ENCODE measurements around the gene ZMYND8. TPM values are rescaled to one million over a fixed set of nuclear protein-coding genes. Genes with fewer than 3 reads are reported as not detected.
"Not testable (repeated sequence)": the region's sequence is repeated elsewhere in the genome, so short reads cannot be mapped to it uniquely, and the experiment has no call there.

The ZMYND8 gene
- polyA plus RNA-seq, 3 donors, result 5.0 to 9.1 (median 7.7) TPM

DNA sequence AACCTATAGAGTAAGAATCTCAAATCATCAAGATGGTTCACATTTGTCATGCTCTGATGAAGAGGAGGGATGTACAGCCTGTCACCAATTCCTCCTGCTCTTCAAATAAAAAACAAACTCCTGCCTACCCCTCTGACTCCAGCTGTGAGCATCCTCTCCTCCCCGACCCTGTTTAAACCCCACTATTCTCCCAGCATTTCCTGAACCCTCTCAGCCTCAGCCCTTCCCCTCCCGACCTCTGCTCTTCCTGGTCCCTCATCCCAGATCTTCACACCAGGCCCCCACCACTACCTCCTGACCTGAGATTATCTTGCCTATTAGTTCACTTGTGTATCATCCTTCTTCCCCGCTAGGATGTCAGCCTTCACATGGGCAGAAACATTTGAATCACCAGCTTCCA, 75.8 kb downstream of the ZMYND8 start:
- 81 to 92% (median 91%) methylated on average over 3 of the region's 3 CpGs for WGBS, 3 donors
- H3K27ac ChIP-seq (ENCODE audit: low read depth, low read length), result no peak overlapping the region

DNA sequence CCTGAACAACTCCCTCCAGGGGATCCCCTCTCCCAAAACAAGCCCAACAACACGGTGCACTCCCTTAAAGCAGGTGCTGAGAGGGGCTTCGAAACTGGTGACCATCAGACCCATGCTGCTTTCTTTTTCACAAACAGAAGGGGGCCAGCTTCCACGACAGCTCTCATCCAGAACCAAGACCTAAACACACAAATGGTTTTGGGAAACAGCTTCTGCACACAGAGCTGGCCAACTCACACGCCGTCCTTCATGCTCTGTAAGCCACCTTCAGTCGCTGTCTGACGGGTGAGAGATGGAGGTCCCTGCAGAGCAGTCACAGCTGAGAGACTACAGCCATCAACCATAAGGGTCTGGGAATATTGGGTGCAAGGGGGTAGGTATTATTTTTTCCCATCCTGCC, 76.3 kb downstream of the ZMYND8 start:
- WGBS, 3 donors, result 90 to 93% (median 93%) methylated on average over 7 of the region's 7 CpGs
- no peak overlapping the region for H3K27ac ChIP-seq (ENCODE audit: low read depth, low read length)

DNA sequence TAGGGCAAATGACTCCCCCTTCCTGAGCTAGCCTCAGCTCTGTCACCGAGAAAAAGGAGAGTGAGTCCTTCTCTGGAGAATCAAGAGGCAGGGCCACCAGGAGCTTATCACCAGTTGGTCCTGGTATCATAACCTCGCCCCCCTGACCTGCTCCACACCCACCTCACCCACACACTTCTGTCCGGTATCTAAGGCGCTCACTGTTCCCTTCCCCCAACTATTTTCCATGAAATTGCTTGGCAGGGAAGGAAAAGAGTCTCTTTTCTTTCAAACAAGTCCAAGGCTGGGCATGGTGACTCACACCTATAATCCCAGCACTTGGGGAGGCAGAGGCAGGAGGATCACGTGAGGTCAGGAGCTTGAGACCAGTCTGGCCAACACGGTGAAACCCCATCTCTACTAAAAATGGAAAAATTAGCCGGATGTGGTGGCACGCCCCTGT, 77.6 kb downstream of the ZMYND8 start:
- no peak overlapping the region for H3K27ac ChIP-seq (ENCODE audit: low read depth, low read length)
- WGBS, 3 donors, result 87 to 91% (median 89%) methylated on average over 8 of the region's 8 CpGs

DNA sequence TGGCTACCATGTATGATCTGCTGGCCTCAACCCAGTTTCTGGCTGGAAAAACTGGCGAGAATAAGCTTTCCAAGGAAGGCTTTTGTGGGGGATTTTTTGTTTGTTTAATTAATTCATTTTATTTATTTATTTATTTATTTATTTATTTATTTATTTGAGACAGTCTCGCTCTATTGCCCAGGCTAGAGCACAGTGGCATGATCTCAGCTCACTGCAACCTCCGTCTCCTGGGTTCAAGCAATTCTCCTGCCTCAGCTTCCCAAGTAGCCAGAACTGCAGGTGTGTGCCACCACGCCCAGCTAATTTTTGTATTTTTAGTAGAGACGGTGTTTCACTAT, 79.0 kb downstream of the ZMYND8 start:
- peak overlapping the region; percentile 18 for H3K27ac ChIP-seq (ENCODE audit: low read depth, low read length)
- whole genome bisulfite sequencing, 3 donors, result 84 to 95% (median 88%) methylated on average over 5 of the region's 5 CpGs

DNA sequence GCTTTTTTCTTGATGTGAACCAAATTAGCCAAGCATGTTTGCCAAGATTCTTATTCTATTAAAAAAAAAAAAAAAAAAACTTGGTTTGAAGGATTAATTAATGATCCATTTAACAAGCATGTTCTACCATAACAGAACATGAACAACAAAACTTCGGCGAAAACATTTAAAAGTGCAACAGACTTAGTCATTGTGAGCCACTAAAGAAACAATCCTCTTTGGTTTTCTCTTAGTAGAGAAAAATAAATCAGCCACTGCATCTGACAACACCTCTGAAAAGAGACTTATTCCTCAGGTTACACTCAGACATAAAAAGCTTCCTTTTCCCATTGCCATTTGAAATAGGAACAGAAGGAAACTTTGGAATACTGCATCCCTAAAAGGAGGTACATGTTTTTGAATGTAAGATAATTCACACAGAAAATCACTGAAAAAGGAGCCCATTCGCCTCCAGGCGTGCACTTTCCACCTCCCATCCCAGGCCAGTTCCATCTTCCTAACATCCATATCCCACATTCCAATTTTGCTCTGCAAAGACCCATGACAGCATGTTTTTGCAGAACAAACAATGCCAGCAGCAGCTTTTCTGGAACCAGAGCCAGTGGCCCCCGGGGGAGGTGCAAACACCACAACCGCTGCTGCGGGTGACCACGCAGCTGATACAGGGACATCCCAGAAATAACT, 79.5 kb downstream of the ZMYND8 start:
- peak overlapping the region; percentile 18 for H3K27ac ChIP-seq (ENCODE audit: low read depth, low read length)
- 45 to 65% (median 55%) methylated on average over 8 of the region's 8 CpGs for WGBS, 3 donors

DNA sequence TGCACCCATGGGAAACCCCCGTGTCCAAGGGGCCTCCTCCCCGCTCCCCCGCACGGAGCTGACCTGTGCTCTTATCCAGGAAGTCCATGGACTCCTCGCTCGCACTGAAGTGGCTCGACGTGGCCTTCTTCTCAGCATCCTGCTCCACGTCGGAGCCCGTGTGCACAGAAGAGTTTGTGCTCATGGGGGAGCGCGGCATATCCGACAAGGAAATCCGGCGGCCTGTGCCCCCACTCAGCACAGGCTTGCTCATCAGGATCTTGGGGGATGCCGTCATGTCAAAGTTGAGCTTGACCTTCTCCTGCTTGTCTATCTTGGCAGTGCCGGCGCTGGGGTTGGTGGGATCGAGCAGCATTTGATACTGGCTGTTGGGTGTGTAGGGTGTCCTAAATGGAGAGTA, 80.2 kb downstream of the ZMYND8 start:
- 95 to 96% (median 96%) methylated on average over 20 of the region's 20 CpGs for WGBS, 3 donors
- no peak overlapping the region for H3K27ac ChIP-seq (ENCODE audit: low read depth, low read length)

DNA sequence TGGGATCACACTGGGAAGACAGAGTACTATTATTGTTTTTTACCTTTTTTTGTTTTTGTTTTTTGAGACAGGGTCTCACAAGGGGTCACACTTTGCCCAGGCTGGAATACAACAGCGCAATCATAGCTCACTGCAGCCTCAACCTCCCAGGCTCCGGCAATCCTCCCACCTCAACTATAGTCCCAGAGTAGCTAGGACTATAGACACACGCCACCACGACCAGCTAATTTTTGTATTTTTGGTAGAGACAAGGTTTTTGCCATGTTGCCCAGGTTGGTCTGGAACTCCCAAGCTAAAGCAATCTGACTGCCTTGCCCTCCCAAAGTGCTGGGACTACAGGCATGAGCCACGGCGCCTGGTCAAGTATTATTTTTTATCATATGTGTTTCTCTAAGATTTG, 81.0 kb downstream of the ZMYND8 start:
- WGBS, 3 donors, result 95 to 97% (median 96%) methylated on average over 6 of the region's 6 CpGs
- no peak overlapping the region for H3K27ac ChIP-seq (ENCODE audit: low read depth, low read length)

DNA sequence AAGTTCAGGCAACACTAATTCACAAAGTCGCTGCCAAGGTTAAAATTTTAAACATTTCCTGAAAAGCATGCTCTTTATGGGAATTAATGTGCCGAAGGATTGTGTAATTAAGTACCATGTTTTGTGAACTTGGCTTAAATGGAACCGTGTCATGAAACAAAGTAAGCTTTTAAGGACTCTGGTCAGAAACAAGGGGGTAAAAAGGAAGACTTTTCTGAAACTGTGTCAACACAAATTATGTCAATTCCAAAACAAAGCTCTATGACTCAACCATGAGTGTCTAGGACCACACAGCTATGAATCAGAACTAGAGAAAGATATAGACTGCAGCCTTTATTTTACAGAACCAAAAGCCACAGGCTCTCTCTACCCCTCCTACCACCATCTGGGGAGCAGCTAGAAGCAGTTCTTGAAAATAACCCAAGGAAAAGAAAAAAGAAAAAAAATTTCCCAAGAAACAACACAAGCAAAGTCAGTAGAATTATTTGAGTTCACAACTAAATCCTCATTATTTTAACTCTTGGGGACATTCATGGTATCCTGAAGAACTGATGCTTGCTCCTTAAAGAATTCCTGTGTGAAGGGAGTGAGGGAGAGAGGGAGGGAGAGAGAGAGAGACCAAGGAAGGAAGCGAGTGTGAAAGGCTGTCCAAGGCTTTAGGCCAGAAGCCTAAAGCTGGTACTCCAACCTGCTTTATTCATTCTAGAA, 81.9 kb downstream of the ZMYND8 start:
- 25 to 45% (median 38%) methylated on average over 4 of the region's 4 CpGs for WGBS, 3 donors
- peak overlapping the region; percentile 78 for H3K27ac ChIP-seq (ENCODE audit: low read depth, low read length)

DNA sequence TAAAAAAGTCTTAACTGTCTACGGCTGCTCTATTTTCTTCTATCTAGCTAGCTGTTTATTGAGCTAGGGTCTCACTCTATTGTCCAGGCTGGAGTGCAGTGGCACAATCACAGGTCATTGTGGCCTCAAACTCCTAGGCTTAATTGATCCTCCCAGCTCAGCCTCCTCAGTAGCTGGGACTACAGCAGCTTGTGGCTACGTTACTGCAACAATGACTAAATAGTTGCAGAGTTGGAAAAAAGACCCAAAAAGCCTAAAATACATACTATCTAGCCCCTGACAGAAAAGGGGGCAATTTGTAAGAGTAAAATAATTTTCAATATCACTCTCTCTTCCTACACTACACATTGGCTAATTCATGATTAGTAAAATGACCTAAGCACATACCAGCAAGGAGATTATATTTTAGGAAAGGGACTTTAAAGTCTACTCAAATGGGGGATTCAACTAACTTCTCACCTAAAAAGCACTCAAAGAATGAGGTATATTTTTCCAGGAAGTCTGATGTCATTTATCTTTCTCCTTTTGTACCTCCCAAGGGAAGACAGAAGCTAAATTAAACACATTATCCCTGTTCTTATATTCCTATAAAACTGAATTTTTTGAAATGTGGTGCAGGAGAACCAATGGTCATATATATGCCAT, 82.8 kb downstream of the ZMYND8 start:
- WGBS, 3 donors, result 87 to 93% (median 92%) methylated on average over 2 of the region's 2 CpGs
- H3K27ac ChIP-seq (ENCODE audit: low read depth, low read length), result no peak overlapping the region

DNA sequence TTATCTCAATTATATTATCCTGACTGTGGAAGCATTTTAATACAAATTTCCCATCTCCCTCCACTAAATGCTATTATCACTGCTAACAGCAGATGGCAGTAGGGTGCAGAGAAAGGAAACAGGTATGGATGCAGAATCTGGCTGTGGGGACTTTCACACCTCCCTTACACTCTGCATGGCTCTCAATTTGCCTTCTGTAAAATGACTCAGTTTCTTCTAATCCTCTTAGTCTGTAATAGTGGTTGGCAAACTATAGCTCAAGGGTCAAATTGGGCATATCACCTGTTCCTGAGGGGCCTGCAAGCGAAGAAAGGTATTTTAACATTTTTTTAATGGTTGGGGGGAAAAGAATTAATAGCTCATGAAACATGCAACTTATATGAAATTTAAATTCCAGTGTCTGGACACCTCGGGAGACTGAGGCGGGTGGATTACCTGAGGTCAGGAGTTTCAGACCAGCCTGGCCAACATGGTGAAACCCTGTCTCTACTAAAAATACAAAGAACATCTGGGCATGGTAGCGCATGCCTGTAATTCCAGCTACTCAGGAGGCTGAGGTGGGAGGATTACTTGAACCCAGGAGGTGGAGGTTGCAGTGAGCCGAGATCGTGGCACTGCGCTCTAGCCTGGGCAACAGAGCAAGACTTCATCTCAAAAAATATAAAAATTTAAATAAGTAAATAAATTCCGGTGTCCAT, 83.5 kb downstream of the ZMYND8 start:
- WGBS, 3 donors, result 77 to 87% (median 86%) methylated on average over 8 of the region's 8 CpGs
- H3K27ac ChIP-seq (ENCODE audit: low read depth, low read length), result no peak overlapping the region

DNA sequence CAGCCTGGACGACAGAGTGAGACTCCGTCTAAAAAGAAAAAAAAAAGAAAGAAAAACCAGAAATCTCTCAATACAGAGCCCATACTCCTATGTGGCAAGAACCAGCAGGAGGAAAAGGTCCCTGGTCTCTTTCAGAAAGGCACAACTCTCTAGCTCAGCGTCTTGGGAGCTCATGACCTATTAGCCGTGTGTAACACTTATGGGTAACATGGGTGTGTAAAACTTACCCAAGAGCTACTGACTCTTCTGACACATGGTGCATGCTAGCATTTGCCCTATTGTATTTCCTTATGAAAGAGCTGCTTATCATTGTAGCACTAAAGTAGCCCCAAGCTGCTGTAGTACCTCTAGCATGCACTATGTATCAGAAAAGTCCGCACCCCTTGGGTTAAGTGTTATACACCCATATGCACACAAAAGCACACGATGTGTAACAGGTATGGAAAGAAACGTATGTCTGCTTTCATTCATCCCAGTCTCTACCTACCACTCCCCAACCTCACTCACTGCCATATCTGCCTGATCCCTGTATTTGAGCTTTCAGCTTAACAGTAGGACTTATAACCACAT, 85.4 kb downstream of the ZMYND8 start:
- no peak overlapping the region for H3K27ac ChIP-seq (ENCODE audit: low read depth, low read length)

DNA sequence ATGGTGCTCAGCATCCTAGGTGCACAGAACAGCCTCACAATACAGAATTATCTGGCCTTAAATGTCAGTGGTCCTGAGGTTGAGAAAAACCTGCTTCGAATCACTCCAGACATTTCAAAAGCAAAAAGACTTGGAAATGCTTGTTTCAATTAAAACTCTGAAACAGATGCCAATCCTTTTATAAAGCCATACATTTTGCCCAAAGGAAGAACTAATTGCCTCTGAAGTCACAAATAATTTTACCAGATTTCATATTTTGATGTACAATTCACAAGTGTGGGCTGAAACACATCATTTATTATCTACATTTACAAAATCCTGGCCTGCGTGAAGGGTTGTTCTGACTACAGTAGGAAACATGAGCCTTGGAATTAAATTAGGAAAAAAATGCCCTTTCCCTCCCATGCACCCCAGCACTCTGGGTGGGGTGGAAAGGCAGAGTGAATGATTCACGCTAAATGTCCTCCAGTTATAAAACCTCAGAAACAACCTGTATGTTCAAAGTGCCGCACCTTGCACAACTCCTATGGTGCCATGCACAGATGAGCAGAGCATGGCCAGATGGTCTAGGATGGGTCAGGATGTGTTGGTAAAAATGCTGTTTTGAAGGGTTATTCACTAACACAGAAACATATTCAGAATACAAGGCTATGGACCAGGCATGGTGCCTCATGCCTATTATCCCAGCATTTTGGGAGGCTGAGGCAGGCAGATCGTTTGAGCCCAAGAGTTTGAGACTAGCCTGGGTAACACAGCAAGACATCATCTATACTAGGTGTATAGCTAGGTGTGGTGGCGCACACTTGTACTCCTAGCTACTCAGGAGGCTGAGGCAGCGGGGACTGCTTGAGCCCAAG, 87.0 kb downstream of the ZMYND8 start:
- 88 to 92% (median 92%) methylated on average over 7 of the region's 7 CpGs for WGBS, 3 donors
- no peak overlapping the region for H3K27ac ChIP-seq (ENCODE audit: low read depth, low read length)

More for the DNA sequence above, 85.4 kb downstream of the ZMYND8 start:
- WGBS, 3 donors, result 80 to 94% (median 81%) methylated on average over 5 to 7 of the region's 7 CpGs

DNA sequence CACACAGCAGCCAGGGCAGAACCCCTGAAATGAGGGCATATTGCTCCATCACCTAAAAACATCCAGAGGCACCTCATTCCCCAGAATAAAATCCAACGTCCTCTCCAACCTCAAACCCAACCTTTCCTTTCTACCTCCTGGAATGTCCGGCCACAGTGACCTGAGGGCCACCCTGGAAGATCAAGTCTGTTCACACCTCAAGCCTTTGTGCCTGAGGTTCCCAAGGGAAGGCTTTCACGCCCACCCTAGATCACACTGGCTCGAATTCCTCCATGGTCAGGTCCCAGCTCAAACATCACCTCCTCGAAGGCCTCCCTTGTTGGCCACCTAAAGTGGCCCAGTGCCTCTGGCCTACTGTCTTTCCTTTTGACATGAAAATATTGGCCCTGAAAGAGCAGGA, 88.9 kb downstream of the ZMYND8 start:
- 81 to 94% (median 92%) methylated on average over 5 of the region's 5 CpGs for WGBS, 3 donors
- H3K27ac ChIP-seq (ENCODE audit: low read depth, low read length), result no peak overlapping the region

DNA sequence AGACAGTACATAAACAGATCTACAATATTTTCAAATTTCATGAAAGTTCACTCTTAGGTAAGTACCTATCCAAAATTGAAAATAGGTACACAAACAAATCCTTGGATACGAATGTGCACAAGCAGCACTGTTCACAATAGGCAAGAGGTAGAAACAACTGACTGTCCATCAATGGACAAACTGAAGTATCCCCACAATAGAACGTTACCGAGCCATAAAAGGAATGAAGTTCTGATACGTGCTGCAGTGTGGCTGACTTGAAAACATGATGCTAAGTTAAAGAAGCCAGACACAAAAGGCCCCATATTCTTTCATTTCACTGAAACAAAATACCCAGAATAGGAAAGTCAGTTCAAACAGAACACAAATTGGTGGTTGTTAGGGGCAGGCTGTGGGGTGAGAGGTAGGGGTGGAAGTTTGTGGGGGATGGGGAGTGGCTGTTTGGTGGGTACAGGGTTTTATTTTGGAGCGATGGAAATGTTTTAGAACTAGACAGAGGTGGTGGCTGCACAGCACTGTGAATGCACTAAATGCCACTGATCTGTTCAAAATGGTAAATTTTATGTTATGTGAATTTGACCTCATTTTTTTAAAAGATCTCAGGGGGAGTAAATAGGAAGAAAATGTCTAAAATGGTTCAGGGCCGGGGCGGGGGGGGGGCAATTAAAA, 89.5 kb downstream of the ZMYND8 start:
- WGBS, 3 donors, result 68 to 84% (median 70%) methylated on average over 7 of the region's 7 CpGs
- H3K27ac ChIP-seq (ENCODE audit: low read depth, low read length), result no peak overlapping the region

DNA sequence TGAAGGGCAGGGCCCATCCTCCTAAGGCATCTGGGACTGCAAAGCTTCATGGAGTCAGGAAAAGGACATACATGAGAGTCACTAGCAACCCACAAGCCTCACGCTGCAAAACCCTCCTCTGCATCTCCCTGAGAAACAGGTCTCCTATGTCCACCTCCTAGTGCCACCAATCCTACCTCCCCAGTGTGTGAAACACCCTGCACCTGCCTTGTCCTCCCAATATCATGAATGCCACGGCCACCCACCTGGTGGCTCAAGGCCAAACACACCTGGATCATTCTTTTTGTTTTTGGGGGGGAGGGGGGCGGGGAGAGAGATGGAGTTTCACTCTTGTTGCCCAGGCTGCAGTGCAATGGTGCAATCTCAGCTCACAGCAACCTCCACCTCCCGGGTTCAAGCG, 90.5 kb downstream of the ZMYND8 start:
- WGBS, 3 donors, result 76 to 96% (median 94%) methylated on average over 4 to 5 of the region's 5 CpGs
- no peak overlapping the region for H3K27ac ChIP-seq (ENCODE audit: low read depth, low read length)

DNA sequence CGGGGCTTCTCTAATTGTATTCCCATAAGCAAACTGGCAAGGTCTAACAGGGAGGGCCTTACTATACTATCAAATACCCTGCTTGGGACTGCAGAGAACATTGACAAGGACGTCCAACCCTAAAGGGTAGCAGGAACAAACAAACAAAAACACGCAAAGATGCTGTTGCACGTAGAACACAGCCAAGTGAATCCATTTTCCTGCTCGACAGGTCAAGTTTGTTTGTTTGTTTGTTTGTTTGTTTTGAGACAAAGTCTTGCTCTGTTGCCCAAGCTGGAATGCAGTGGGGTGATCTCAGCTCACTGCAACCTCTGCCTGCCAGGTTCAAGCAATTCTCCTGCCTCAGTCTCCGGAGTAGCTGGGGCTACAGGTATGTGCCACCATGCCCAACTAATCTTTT, 91.3 kb downstream of the ZMYND8 start:
- WGBS, 3 donors, result 81 to 89% (median 85%) methylated on average over 6 of the region's 6 CpGs
- no peak overlapping the region for H3K27ac ChIP-seq (ENCODE audit: low read depth, low read length)

DNA sequence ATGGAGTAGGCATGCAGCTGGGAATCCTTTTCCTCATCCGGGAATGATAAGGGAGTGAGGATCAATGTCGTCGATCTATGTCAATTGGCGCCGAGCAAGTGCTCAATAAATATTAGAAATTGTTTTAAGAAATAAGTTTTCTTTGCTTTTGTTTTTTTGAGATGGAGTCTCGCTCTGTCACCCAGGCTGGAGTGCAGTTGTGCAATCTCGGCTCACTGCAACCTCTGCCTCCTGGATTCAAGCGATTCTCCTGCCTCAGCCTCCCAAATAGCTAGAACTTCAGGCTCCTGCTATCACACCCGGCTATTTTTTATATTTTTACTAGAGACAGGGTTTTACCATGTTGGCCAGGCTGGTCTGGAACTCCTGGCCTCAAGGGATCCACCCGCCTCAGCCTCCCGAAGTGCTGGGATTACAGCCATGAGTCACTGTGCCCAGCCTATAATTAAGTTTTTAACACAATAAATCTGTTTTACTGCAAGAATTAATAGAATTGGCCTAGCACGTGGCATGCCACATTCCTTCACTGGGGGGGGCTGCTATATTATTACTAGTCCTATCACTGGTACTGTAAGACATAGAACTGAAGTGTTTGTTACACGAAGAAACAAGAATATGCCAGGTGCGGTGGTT, 92.2 kb downstream of the ZMYND8 start:
- H3K27ac ChIP-seq (ENCODE audit: low read depth, low read length), result not testable (repeated sequence)
- WGBS, 3 donors, result 78 to 89% (median 83%) methylated on average over 14 of the region's 14 CpGs

All from adipose tissue (tissue), 3 donors.